Esophagus muscularis mucosa (tissue), 4 donors: ENCODE measurements around the gene ASPN. TPM values are rescaled to one million over a fixed set of nuclear protein-coding genes. Genes with fewer than 3 reads are reported as not detected.
"Not testable (repeated sequence)": the region's sequence is repeated elsewhere in the genome, so short reads cannot be mapped to it uniquely, and the experiment has no call there.

ENCODE experiments used
- DNase-seq: peaks from one replicate; pipeline ENCODE4 v3.0.0-alpha.2; 2017; ENCODE audit errors: extremely low spot score
- H3K27ac ChIP-seq, 4 donors: fragments of 200-600 bp; sonication (generic); replicated peaks in 1 of 4; 1 replicate in 3 of 4; 2 replicates in 1 of 4; pipeline ENCODE4 v1.5.1; 2016 to 2019; ENCODE audit warnings: mild to moderate bottlenecking in 1 of 4
- H3K27me3 ChIP-seq, 4 donors: fragments of 200-600 bp; sonication (generic); one replicate each; pipeline versions ENCODE4 v1.5.1 to v1.6.0; 2016 to 2019
- H3K36me3 ChIP-seq, 4 donors: fragments of 200-600 bp; sonication (generic); one replicate each; pipeline ENCODE4 v1.5.1; 2016 to 2019
- H3K4me1 ChIP-seq, 4 donors: fragments of 200-600 bp; sonication (generic); one replicate each; pipeline ENCODE4 v1.5.1; 2016 to 2019
- H3K4me3 ChIP-seq, 4 donors: fragments of 200-600 bp; sonication (generic); 1 replicate in 2 of 4; 2 replicates in 2 of 4; pipeline ENCODE4 v1.5.1; 2016 to 2019; ENCODE audit warnings: mild to moderate bottlenecking in 4 of 4, moderate library complexity in 1 of 4
- H3K9me3 ChIP-seq, 4 donors: fragments of 200-600 bp; sonication (generic); 1 replicate in 3 of 4; 2 replicates in 1 of 4; pipeline ENCODE4 v1.5.1; 2016 to 2019
- EP300 ChIP-seq: sonication (generic); formaldehyde crosslinking; IDR thresholded peaks from one replicate; pipeline ENCODE4 v1.6.1; 2017; ENCODE audit warnings: antibody characterized with exemption
- POLR2A ChIP-seq: fragments of 450-650 bp; IDR thresholded peaks from one replicate; pipeline ENCODE4 v1.6.1; 2017; ENCODE audit warnings: antibody characterized with exemption, moderate library complexity, mild to moderate bottlenecking, low read depth
- POLR2AphosphoS5 ChIP-seq, 2 donors: sonication (generic); formaldehyde crosslinking; IDR thresholded peaks; one replicate each; pipeline ENCODE4 v1.6.1; 2017; ENCODE audit warnings: antibody characterized with exemption in 2 of 2
- WGBS: methylation state at CpG from one replicate; pipeline ENCODE4 v1.1.5; 2018; 5-methylcytosine and 5-hydroxymethylcytosine counted together
- intact Hi-C: fragments of 100-400 bp; cut with DNase I; formaldehyde crosslinking; loops from one replicate; pipeline ENCODE4 v1.15.1; 2023
- total RNA-seq, 4 donors: library from RNA; depleted of rRNA; stranded (reverse); fragments of >200 nt; gene quantifications; one replicate each; pipeline versions ENCODE4 v1.1.0 to v1.2.1, GENCODE V29; 2016
- TF ChIP-seq, protein P1 (sequence below), 3 experiments: fragments of 200-600 bp in 2 of 3; fragments of 450-650 bp in 1 of 3; sonication (generic) in 2 of 3; IDR thresholded peaks; one replicate each; pipeline ENCODE4 v1.5.1; 2017 to 2019; ENCODE audit warnings: antibody characterized with exemption in 3 of 3, mild to moderate bottlenecking in 2 of 3, moderate library complexity in 1 of 3

ASPN gene
- total RNA-seq, 4 donors from 2014 or later, result 9.1 to 21.6 (median 14.5) TPM

DNA sequence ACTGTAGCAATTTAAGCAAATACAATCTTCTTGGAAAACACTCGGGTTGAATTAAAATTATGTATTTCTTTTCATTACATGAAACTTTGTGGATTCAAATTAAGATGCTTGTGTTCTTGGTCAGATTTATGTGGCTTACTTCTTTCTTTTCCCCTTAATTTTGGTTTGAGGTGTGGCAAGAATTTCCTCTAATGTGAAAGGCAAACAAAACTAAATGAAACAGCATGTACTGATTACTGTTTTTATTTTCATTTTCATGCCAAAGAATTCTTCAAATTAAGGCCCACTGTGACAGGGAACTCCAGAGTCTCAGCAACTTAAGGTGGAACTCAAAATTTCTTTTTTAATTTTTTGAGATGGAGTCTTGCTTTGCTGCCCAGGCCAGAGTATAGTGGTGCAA lies 58.0 kb downstream of the ASPN start, which contains the start of gene OMD:
Gene OMD (minus strand): TSS at position 132 of the 400 bp plus-strand sequence. CDS start 6,913 bp downstream, outside the sequence.
- peaks cover 0 to 36% (median 28%) of the 10 kb centered on the region in 4 donors for H3K4me1 ChIP-seq
- H3K27me3 ChIP-seq, result no peaks in the 10 kb centered on the region
- H3K9me3 ChIP-seq, result no peaks in the 10 kb centered on the region
- TF ChIP-seq POLR2AphosphoS5 (IDR thresholded peaks at IDR 0.05) (peak in 1 of 2 donors; percentile 22), POLR2A (no peak)
- H3K27ac ChIP-seq, result peak within 1 kb of the TSS; percentile 37 to 56 (median 55)
- DNase-seq, result no peak
- no peaks in the 10 kb centered on the region for H3K36me3 ChIP-seq
- H3K4me3 ChIP-seq, result peak within 1 kb of the TSS; percentile 28 to 39 (median 34)
- 45% methylated on average over 1 of the region's 1 CpG for WGBS
- intact Hi-C loops, result no loop called here

DNA sequence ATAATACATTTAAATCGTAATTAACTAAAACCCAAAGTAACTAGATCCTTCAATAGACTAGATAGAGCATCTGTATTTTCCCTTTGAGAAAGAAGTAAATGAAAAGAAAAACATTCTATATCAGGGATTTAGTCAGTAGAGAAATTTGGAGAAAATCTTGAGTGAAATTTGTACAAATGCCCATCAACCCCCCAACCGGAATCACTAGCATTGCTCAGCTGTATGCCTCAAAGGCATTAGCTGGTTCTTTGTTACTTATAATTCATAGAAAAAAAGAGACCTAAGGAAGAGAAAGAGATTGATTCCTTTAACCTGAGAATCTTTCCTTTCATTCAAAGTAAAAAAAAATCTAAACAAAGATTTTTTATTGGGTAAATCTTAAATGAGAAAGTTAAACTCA lies 58.7 kb downstream of the ASPN start:
- H3K27ac ChIP-seq, result peak overlapping the region in 2 of 4 donors; percentile 50 to 55
- H3K36me3 ChIP-seq, result no peaks in the 10 kb centered on the region
- 86% methylated on average over 2 of the region's 2 CpGs for WGBS
- DNase-seq, result no peak
- peak overlapping the region; percentile 28 to 39 (median 34) for H3K4me3 ChIP-seq
- intact Hi-C loops, result no loop called here
- H3K9me3 ChIP-seq, result no peaks in the 10 kb centered on the region
- H3K27me3 ChIP-seq, result no peaks in the 10 kb centered on the region
- peaks cover 0 to 36% (median 28%) of the 10 kb centered on the region in 4 donors for H3K4me1 ChIP-seq
- no peak for TF ChIP-seq POLR2AphosphoS5 (IDR thresholded peaks at IDR 0.05)
- no peak for TF ChIP-seq EP300
- TF ChIP-seq, protein P1, sequence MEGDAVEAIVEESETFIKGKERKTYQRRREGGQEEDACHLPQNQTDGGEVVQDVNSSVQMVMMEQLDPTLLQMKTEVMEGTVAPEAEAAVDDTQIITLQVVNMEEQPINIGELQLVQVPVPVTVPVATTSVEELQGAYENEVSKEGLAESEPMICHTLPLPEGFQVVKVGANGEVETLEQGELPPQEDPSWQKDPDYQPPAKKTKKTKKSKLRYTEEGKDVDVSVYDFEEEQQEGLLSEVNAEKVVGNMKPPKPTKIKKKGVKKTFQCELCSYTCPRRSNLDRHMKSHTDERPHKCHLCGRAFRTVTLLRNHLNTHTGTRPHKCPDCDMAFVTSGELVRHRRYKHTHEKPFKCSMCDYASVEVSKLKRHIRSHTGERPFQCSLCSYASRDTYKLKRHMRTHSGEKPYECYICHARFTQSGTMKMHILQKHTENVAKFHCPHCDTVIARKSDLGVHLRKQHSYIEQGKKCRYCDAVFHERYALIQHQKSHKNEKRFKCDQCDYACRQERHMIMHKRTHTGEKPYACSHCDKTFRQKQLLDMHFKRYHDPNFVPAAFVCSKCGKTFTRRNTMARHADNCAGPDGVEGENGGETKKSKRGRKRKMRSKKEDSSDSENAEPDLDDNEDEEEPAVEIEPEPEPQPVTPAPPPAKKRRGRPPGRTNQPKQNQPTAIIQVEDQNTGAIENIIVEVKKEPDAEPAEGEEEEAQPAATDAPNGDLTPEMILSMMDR (IDR thresholded peaks at IDR 0.05), result no peak
- no peak for TF ChIP-seq POLR2A

DNA sequence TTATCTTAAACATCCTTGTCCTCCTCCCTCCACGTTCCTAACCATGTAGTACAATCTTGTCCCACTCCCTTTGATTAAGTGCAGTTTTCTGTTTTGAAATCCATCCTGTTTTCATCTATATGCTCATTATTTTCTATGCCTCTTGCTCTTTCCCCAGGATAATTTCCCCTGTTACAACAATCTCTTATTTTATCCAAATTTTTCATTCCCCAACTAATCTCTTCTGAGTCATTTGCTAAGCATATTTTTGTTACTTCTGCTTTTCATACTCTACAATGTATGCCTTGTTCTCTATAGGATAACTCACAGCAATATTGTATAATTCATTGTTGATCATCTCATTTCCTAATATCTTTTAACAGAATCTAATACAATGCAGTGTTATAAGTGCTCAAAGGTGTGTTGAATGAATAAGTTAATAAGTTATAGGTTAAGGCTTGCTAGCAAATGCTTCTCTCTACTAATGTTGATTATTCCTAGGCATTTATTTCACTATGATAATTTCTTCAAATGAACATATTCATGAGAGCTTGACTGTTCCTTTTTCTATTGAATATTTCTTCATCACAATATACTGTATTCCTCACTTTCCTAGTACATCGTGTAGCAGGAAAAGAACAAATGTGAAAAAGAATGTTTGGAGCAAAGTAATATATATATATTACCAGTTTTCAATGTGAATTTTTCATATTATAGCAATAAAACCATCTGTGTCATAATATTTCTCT lies 59.5 kb downstream of the ASPN start:
- H3K4me1 ChIP-seq, result peaks cover 0 to 35% (median 28%) of the 10 kb centered on the region in 4 donors
- no peaks in the 10 kb centered on the region for H3K36me3 ChIP-seq
- intact Hi-C loops, result no loop called here
- peak overlapping the region; percentile 28 to 39 (median 34) for H3K4me3 ChIP-seq
- TF ChIP-seq POLR2AphosphoS5 (IDR thresholded peaks at IDR 0.05), result no peak
- no peak for DNase-seq
- WGBS, result 87% methylated on average over 2 of the region's 2 CpGs
- H3K9me3 ChIP-seq, result no peaks in the 10 kb centered on the region
- no peaks in the 10 kb centered on the region for H3K27me3 ChIP-seq
- H3K27ac ChIP-seq, result no peak overlapping the region

DNA sequence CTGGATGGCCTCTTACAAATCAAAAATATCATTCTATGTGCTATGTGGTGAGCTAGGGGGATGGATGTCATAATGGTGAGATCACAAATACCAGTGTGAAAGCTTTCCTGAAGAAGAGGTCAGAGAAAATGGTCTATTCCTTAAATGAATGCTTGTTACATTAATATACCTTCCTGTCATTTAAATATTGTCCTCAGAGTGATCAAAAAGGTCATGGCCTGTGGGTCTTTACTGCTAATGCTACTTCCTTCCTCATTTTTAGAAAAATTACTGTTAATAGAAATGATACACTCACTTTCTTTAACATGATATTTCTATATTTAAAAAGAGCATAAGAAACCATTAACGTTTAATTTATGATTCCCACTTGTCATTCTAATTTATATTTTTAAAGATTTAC lies 67.7 kb downstream of the ASPN start:
- no peak overlapping the region for H3K27ac ChIP-seq
- DNase-seq, result no peak

DNA sequence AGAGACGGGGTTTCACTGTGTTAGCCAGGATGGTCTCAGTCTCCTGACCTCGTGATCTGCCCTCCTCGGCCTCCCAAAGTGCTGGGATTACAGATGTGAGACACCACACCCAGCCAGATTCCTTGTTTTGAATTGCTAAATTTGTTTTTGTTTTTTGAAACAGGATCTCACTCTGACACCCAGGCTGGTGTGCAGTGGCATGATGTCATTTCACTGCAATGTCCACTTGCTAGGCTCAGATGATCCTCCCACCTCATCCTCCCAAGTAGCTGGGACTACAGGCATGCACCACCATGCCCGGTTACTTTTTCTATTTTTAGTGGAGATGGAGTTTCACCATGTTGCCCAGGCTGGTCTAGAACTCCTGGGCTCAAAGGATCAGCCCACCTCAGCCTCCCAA lies 71.1 kb downstream of the ASPN start:
- H3K36me3 ChIP-seq, intact Hi-C loops, DNase-seq, H3K4me3 ChIP-seq, H3K27me3 ChIP-seq, H3K9me3 ChIP-seq: not testable (repeated sequence)
- Histone ChIP-seq H3K4me1 (peaks cover 0 to 23% (median 19%) of the 10 kb centered on the region in 4 donors), H3K27ac (peak overlapping the region in 2 of 4 donors; percentile 8 to 42)
- 73% methylated on average over 4 of the region's 4 CpGs for WGBS

More for the DNA sequence above, 67.7 kb downstream of the ASPN start:
- 28% methylated on average over 1 of the region's 1 CpG for WGBS
- H3K4me1 ChIP-seq, result peaks cover 0 to 12% (median 11%) of the 10 kb centered on the region in 4 donors
- no peaks in the 10 kb centered on the region for H3K9me3 ChIP-seq
- no peaks in the 10 kb centered on the region for H3K27me3 ChIP-seq
- no peak overlapping the region for H3K4me3 ChIP-seq
- no peaks in the 10 kb centered on the region for H3K36me3 ChIP-seq
- intact Hi-C loops, result no loop called here
- TF ChIP-seq EP300, result no peak
- TF ChIP-seq, protein P1 (IDR thresholded peaks at IDR 0.05), result no peak
- no peak for TF ChIP-seq POLR2A
- TF ChIP-seq POLR2AphosphoS5 (IDR thresholded peaks at IDR 0.05), result no peak

DNA sequence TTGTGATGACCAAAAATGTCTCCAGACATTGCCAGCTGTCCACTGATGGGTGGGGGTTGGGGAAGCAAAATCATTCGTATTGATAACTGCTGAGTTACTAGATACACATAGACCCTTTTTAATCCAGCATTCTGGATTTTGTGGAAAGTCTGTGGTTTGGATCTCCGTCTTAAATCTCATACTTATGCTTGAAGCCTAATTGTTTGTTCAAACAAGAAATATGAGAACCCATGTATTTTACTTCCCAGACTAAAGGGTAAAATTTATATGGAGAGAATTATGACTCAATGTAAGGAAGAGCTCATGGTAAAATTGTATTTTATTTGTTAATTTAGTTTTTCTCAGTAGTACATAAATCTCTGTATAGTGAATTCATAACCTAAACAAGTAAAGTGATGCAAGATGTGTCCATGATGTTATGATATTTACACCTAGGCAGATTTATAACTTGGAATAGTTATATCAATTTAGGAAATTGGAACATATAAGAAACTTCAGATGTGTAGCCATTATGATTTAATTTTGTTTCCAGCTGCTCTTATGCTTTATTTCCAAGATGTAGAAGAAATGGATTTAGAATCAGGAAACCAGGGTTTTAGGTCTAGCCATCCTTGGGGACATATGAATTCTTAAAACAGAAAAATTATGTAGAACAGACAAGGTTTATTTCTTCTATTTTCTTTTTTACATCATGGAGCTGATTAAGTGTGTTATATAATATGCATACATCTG lies 73.4 kb downstream of the ASPN start:
- no peaks in the 10 kb centered on the region for H3K36me3 ChIP-seq
- no peak for TF ChIP-seq EP300
- TF ChIP-seq, protein P1 (IDR thresholded peaks at IDR 0.05), result no peak
- TF ChIP-seq POLR2AphosphoS5 (IDR thresholded peaks at IDR 0.05), result no peak
- TF ChIP-seq POLR2A, result no peak
- no peak overlapping the region for H3K4me3 ChIP-seq
- H3K27ac ChIP-seq, result no peak overlapping the region
- intact Hi-C loops, result no loop called here
- 93% methylated on average over 2 of the region's 2 CpGs for WGBS
- H3K27me3 ChIP-seq, result no peaks in the 10 kb centered on the region
- DNase-seq, result no peak
- no peaks in the 10 kb centered on the region for H3K9me3 ChIP-seq
- peaks cover 4 to 41% (median 37%) of the 10 kb centered on the region in 4 donors for H3K4me1 ChIP-seq
